Ectodermal cell (in vitro differentiated cells): Measurements from ENCODE around the gene KLRF1.

ENCODE experiments used
- H3K27ac ChIP-seq: 2 replicates; pipeline ENCODE4 v1.7.0; 2013; ENCODE audit warnings: mild to moderate bottlenecking, low read depth, low read length; ENCODE audit not compliant: insufficient read depth, poor library complexity, severe bottlenecking
- H3K27me3 ChIP-seq: 2 replicates; pipeline ENCODE4 v1.7.0; 2013; ENCODE audit warnings: mild to moderate bottlenecking, low read length; ENCODE audit not compliant: insufficient read depth, control insufficient read depth, poor library complexity, severe bottlenecking
- H3K36me3 ChIP-seq: one replicate; pipeline ENCODE4 v1.7.0; 2013; ENCODE audit warnings: low read length; ENCODE audit not compliant: control insufficient read depth, insufficient read depth
- H3K4me1 ChIP-seq: one replicate; pipeline ENCODE4 v1.7.0; 2013; ENCODE audit warnings: low read length; ENCODE audit not compliant: control insufficient read depth, insufficient read depth
- H3K4me3 ChIP-seq: 2 replicates; pipeline ENCODE4 v1.7.0; 2013; ENCODE audit warnings: low read depth, low read length, control low read depth; ENCODE audit not compliant: insufficient read depth
- H3K9me3 ChIP-seq: 2 replicates; pipeline ENCODE4 v1.7.0; 2013; ENCODE audit warnings: mild to moderate bottlenecking, low read length, moderate library complexity; ENCODE audit not compliant: control insufficient read depth
- WGBS, 2 experiments: methylation state at CpG; one replicate each; pipeline ENCODE4 v1.1.7; 2013; ENCODE audit warnings: missing lambda C conversion rate in 2 of 2; 5-methylcytosine and 5-hydroxymethylcytosine counted together

KLRF1 gene

DNA sequence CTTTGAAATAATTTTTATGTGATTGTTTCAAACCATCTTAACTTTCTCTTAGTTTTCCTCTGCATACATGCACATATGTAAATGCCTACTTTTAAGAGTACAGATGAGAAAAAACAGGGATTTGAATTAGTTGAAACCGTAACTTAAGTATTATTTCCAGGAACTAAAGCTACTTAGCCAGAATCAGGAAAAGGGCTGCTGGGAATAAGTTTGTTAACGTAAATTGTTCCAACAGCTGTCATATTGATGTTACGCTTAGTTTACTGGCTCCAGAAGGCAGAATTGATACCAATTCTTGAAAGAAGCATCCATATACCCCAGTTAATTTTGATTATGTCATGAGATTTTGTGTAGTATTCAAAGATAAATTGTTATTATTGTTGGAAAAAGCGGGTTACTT lies 17.9 kb upstream of the KLRF1 start:
- Histone ChIP-seq H3K4me1 (no peaks in the 10 kb centered on the region), H3K9me3 (no peaks in the 10 kb centered on the region), H3K36me3 (no peaks in the 10 kb centered on the region), H3K27ac (no peak overlapping the region), H3K27me3 (no peaks in the 10 kb centered on the region), H3K4me3 (no peak overlapping the region)
- WGBS, 2 experiments: 94 to 95% methylated on average over 4 of the region's 4 CpGs

- H3K4me1 ChIP-seq: no peaks in the 10 kb centered on the region
- no peak overlapping the region for H3K4me3 ChIP-seq
- H3K36me3 ChIP-seq: no peaks in the 10 kb centered on the region
- H3K27ac ChIP-seq: no peak overlapping the region
- H3K27me3 ChIP-seq: no peaks in the 10 kb centered on the region
- H3K9me3 ChIP-seq: no peaks in the 10 kb centered on the region
Measured at GRCh38 chr12:9809866-9810265, 17.4 kb upstream of the KLRF1 start.

GRCh38 chr12:9810671-9811070 lies 16.6 kb upstream of the KLRF1 start:
- no peaks in the 10 kb centered on the region for H3K4me1 ChIP-seq
- no peaks in the 10 kb centered on the region for H3K9me3 ChIP-seq
- no peak overlapping the region for H3K4me3 ChIP-seq
- no peak overlapping the region for H3K27ac ChIP-seq
- WGBS, 2 experiments: 100% methylated on average over 1 of the region's 2 CpGs; no CpG with 5 or more reads in 1 of the 2 experiments
- no peaks in the 10 kb centered on the region for H3K27me3 ChIP-seq
- no peaks in the 10 kb centered on the region for H3K36me3 ChIP-seq

DNA sequence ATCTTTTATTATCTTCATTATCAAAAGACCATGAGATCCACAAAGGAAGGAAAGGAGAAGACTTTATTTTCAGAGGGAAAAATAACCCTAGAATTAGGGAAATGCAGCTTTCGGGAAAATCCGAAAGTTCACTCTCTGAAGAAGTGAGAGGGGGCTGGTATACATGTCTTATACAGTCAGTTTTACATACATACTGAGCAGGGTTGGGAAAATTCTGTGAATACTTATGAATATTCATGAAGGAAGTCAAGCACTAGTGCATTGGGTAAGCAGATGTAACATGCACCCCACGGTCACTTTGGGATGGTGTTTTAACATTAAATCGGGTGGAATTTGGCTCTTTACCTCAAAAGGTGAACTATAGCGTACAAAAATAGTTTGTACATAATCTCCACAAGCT lies 15.7 kb upstream of the KLRF1 start:
- Histone ChIP-seq H3K36me3 (no peaks in the 10 kb centered on the region), H3K9me3 (no peaks in the 10 kb centered on the region), H3K27me3 (no peaks in the 10 kb centered on the region), H3K27ac (no peak overlapping the region), H3K4me1 (no peaks in the 10 kb centered on the region), H3K4me3 (no peak overlapping the region)
- WGBS, 2 experiments: 90 to 97% methylated on average over 5 of the region's 5 CpGs

DNA sequence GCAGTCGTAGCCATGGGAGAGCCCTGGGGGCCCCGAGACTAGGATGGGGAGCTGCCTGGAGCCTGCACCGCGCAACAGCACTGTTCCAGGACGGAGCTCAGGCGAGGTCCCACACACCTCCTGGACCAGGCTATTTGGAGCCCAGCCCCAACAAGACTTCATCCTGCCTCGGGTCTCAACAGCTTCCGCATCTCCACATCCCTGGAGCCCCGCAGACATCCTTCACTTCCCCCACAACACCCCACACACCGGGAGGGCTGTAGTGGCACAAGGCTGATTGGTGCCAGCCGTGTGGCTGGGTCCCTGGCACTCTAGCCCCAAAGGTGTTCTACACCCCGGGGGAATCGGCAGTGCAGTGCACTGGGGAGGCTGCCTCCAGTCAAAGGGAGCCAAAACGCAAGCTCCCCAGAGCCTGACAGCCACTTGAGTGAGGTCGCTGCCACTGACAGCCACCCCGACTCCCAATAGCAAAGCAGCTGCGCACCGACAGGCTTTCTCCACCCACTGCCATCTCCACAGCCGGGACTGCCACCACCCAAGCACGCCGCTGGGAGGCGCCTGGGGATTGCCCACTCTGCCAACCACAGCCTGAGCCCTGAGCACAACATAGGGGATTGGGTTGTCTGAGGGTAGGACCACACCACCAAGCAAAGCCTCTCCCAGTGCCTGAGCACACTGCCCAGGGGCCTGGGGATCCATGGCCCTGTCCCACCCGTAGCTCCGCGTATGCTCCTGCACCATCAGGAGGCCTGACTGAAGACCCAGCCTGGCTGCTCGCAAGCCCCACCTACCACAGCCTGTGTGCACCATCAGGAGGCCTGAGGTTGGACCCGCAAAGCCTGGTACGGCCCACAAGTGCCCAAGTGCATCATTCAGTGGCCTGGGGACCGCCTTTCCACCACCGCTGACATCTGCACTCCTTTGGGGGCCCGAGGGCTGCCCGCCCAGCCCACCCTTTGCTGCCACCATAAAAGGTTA lies 13.2 kb upstream of the KLRF1 start:
- Histone ChIP-seq H3K27ac (no peak overlapping the region), H3K27me3 (no peaks in the 10 kb centered on the region), H3K4me3 (no peak overlapping the region), H3K4me1 (no peaks in the 10 kb centered on the region), H3K36me3 (no peaks in the 10 kb centered on the region), H3K9me3 (no peaks in the 10 kb centered on the region)
- 65 to 70% methylated on average over 32 of the region's 32 CpGs for WGBS, 2 experiments

DNA sequence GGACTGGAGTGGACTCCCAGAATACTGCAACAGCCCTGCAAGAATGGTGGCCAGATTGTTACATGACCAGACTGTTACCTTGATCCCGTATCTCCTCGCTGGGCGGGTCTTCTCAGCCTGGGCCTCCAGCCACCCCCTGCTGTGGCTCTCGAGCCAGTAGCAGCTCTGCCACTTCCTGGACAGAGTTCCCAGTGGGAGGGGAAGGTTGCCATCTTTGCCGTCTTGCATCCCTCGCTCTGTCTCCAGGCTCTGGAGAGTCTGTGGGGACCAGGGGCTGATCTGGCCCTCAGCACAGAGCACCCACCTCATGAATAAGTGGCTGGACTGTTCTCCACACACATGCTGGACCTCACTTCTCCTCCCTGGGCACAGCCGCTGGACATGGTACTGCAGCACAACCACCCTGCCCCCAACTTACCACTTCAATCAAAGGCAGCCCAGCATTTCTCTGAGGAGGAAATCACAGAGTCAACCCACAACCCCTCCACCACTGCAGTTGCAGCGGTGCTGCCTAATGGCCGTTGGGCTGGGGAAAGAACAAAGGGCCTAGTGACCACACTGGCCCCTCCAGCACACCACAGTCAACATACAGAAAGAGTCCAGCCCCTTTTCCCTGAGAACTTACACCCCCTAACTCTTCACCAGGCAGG lies 6.9 kb upstream of the KLRF1 start:
- 94% methylated on average over 9 of the region's 9 CpGs for WGBS, 2 experiments
- no peak overlapping the region for H3K4me3 ChIP-seq
- H3K4me1 ChIP-seq: no peaks in the 10 kb centered on the region
- H3K27ac ChIP-seq: no peak overlapping the region
- H3K27me3 ChIP-seq: no peaks in the 10 kb centered on the region
- H3K9me3 ChIP-seq: no peaks in the 10 kb centered on the region
- no peaks in the 10 kb centered on the region for H3K36me3 ChIP-seq

- Histone ChIP-seq H3K27ac (no peak overlapping the region), H3K4me3 (no peak overlapping the region), H3K9me3 (no peaks in the 10 kb centered on the region), H3K36me3 (no peaks in the 10 kb centered on the region), H3K4me1 (no peaks in the 10 kb centered on the region), H3K27me3 (no peaks in the 10 kb centered on the region)
- WGBS, 2 experiments: 50 to 60% methylated on average over 2 to 3 of the region's 3 CpGs
Measured at GRCh38 chr12:9829483-9829882, 2.2 kb downstream of the KLRF1 start.

GRCh38 chr12:9829982-9830381 lies 2.7 kb downstream of the KLRF1 start:
- WGBS, 2 experiments: 90 to 92% methylated on average over 3 to 5 of the region's 5 CpGs

DNA sequence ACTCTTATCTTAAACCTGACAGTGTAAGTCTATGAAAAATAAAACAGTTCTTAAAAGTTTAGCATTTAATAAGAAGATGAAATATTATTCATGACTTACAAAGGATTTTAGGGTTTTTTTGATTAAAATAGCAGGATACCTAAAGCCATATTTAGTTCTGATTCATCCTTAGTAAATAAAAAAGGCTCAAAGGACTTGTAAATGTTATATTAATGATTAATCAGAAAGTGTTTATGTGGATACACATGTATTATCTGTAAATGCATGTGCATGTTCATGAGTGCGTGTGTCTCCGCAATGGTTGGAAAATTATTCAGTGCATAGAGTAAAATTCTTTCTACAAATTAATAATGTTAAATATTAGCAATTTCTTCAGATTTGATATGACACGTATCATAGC lies 4.4 kb downstream of the KLRF1 start:
- no peaks in the 10 kb centered on the region for H3K9me3 ChIP-seq
- no CpG with 5 or more reads among the region's 3 CpGs for WGBS, 2 experiments
- H3K27me3 ChIP-seq: no peaks in the 10 kb centered on the region
- no peaks in the 10 kb centered on the region for H3K36me3 ChIP-seq
- H3K4me3 ChIP-seq: no peak overlapping the region
- no peak overlapping the region for H3K27ac ChIP-seq
- H3K4me1 ChIP-seq: no peaks in the 10 kb centered on the region

More at GRCh38 chr12:9829982-9830381, 2.7 kb downstream of the KLRF1 start:
- H3K27ac ChIP-seq: no peak overlapping the region
- H3K4me1 ChIP-seq: no peaks in the 10 kb centered on the region
- no peak overlapping the region for H3K4me3 ChIP-seq
- no peaks in the 10 kb centered on the region for H3K27me3 ChIP-seq
- H3K36me3 ChIP-seq: no peaks in the 10 kb centered on the region
- H3K9me3 ChIP-seq: no peaks in the 10 kb centered on the region

DNA sequence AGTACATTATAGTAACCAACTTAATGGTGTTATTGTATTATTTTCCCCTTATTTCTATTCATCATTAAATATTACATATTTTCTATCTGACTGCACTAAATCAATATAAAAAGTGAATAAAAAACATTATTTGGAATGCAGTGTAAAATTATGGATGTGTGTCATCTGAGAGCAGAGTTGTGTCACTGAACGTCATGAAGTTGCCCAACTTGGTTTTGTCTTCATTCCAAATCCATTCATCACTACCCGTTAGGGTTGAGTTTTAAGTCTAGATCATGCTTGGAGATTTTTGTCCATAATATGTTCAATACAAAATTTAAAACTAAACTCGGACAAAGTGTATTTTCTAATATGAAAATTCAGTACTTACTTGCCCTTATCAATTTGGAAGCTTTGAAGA lies 16.1 kb downstream of the KLRF1 start:
- no peaks in the 10 kb centered on the region for H3K27me3 ChIP-seq
- no peak overlapping the region for H3K4me3 ChIP-seq
- 83 to 85% methylated on average over 1 to 2 of the region's 3 CpGs for WGBS, 2 experiments
- no peaks in the 10 kb centered on the region for H3K36me3 ChIP-seq
- H3K4me1 ChIP-seq: no peaks in the 10 kb centered on the region
- H3K27ac ChIP-seq: no peak overlapping the region
- H3K9me3 ChIP-seq: no peaks in the 10 kb centered on the region
